ENCODE data around the gene SCFD1. TPM values are rescaled to one million over a fixed set of nuclear protein-coding genes. Genes with fewer than 3 reads are reported as not detected.

Gene SCFD1, protein sequence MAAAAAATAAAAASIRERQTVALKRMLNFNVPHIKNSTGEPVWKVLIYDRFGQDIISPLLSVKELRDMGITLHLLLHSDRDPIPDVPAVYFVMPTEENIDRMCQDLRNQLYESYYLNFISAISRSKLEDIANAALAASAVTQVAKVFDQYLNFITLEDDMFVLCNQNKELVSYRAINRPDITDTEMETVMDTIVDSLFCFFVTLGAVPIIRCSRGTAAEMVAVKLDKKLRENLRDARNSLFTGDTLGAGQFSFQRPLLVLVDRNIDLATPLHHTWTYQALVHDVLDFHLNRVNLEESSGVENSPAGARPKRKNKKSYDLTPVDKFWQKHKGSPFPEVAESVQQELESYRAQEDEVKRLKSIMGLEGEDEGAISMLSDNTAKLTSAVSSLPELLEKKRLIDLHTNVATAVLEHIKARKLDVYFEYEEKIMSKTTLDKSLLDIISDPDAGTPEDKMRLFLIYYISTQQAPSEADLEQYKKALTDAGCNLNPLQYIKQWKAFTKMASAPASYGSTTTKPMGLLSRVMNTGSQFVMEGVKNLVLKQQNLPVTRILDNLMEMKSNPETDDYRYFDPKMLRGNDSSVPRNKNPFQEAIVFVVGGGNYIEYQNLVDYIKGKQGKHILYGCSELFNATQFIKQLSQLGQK
- total RNA-seq = 10 to 100 TPM; 58.6 to 67.0 TPM

DNA sequence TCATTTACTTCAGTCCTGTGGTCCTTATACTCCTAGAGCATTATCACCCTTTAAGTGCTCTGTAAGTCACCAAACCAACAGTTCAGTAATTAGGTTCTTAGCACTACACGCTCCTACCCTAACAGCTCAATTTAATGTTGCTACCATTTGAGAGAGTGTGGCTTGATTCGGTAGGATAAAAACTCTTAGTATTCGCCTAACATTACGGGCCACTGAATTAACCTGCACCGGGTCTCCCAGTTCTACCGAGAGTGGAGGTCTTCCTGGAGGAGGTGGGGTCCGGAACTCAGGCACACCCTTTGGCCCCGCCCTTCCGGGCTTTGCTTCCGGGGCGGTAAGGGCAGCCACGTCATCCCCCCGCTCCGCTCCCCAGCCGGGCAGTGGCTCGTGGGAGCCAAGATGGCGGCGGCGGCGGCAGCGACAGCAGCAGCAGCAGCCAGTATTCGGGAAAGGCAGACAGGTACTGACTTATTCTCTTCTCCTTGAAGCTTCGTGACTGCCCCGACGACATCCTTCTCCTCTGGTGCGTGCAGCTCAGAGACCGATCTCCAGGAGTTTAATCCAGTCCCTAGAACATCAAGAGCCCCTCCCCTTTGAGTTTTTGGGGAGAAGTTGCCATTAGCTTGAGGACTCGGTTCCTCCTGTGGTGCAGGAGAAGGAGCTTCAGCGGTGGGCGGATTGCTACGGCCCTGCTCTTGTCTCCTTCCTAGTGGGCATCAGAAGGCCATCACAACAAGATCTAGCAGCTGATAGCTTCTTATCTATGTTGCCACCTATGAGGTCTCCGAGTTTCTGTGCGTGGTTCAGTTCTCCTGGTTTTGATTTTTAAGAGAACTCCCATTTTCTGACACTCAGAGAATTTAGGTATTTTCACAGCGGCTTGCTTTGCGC lies at the start of gene SCFD1:
SCFD1 (plus strand) TSS at position 380 of the 891 bp plus-strand sequence; CDS start at position 400, 20 bp downstream.

Other genes starting within 250 kb of the SCFD1 start
- 10 to 100 TPM; 28.9 to 32.3 TPM for gene G2E3, start 63.2 kb upstream of the SCFD1 start, total RNA-seq

All from activated naive CD4-positive, alpha-beta T cell treated with anti-CD3 and anti-CD28 coated beads, Interleukin-2, amount 10 ng/mL, durations not matched to agents 5 hours and 36 hours (primary cell).